Right lobe of liver (tissue), 4 donors: Measurements from ENCODE around the gene HDGF.

Experiments
- POLR2A ChIP-seq: fragments of 450-650 bp; IDR thresholded peaks from one replicate; pipeline ENCODE4 v1.6.1; 2017; ENCODE audit warnings: antibody characterized with exemption, mild to moderate bottlenecking
- TF ChIP-seq, protein P1 (sequence below), 4 donors: fragments of 200-600 bp in 3 of 4; fragments of 450-650 bp in 1 of 4; IDR thresholded peaks; one replicate each; pipeline versions ENCODE4 v1.5.1 to v1.8.0; 2016 to 2022; ENCODE audit warnings: antibody characterized with exemption in 4 of 4, mild to moderate bottlenecking in 2 of 4
- donor health status: DM: no; HTN: no; CAD: no.
- donor health status: DM: no; HTN: no; CAD: no.
- donor health status: DM: no; HTN: yes; CAD: no.

DNA sequence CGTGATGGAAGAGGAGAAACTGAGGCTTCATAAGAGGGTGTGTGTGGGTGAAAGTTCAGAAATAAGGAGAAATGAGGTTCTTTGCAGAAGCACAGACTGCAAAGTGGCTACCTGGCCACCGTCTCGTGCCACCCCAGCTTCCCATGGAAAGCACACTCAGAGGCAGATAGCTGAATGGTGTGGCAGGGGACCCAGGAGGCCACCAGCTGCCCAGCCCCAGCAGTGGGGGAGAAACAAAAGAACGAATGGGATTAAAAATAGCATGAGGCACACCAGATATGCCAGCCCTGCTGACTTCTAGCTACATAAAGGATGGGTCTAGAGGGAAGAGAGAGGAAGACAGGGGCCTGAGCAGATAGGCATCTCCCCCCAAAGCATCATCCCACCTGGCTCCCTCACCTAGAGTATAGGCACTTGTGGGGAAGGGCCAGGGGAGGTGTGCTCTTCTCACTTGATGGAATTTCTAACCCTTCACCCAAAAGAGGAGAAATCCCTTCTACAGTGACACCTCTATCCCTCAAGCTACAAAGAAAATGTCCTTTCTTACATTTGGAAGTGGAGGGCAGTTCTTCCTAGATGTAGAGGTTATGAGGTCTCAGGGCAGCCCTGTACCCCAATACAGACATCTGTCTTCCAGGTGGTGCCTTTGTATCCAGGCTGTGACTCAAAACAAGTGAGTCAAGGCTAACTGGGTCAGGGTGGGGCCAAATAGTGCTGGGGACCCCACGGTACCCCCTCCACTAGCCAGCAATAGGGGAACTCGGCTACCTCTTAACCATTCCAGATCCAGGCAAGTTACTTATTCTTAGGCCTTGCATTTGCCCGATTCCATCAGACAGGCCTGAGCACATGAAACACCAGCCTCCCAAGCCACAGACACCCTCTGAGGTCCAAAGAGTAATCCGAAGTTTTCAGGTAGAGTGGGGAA lies 3.5 kb downstream of the HDGF start:
- TF ChIP-seq, protein P1, sequence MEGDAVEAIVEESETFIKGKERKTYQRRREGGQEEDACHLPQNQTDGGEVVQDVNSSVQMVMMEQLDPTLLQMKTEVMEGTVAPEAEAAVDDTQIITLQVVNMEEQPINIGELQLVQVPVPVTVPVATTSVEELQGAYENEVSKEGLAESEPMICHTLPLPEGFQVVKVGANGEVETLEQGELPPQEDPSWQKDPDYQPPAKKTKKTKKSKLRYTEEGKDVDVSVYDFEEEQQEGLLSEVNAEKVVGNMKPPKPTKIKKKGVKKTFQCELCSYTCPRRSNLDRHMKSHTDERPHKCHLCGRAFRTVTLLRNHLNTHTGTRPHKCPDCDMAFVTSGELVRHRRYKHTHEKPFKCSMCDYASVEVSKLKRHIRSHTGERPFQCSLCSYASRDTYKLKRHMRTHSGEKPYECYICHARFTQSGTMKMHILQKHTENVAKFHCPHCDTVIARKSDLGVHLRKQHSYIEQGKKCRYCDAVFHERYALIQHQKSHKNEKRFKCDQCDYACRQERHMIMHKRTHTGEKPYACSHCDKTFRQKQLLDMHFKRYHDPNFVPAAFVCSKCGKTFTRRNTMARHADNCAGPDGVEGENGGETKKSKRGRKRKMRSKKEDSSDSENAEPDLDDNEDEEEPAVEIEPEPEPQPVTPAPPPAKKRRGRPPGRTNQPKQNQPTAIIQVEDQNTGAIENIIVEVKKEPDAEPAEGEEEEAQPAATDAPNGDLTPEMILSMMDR (IDR thresholded peaks at IDR 0.05), result no peak
- no peak for TF ChIP-seq POLR2A
